Adrenal gland (tissue), 12 donors: Measurements from ENCODE around the gene FHL1. TPM values are rescaled to one million over a fixed set of nuclear protein-coding genes. Genes with fewer than 3 reads are reported as not detected.

Experiments used
- DNase-seq, 7 donors: peaks; one replicate each; pipeline ENCODE4 v3.0.0-alpha.2; 2019 to 2020
- H3K27ac ChIP-seq, 5 donors: fragments of 200-600 bp; sonication (generic) in 4 of 5; 1 replicate in 3 of 5; 2 replicates in 2 of 5; pipeline versions ENCODE4 v1.5.1 to v1.8.0; 2016 to 2020; ENCODE audit warnings: mild to moderate bottlenecking in 1 of 5
- H3K27me3 ChIP-seq: fragments of 200-600 bp; 2 replicates; pipeline ENCODE4 v1.8.0; 2021
- H3K36me3 ChIP-seq, 2 donors: fragments of 200-600 bp; replicated peaks in 1 of 2; 1 replicate in 1 of 2; 2 replicates in 1 of 2; pipeline versions ENCODE4 v1.5.1 to v1.8.0; 2018 to 2022
- H3K4me1 ChIP-seq, 2 donors: fragments of 200-600 bp; replicated peaks in 1 of 2; 1 replicate in 1 of 2; 2 replicates in 1 of 2; pipeline versions ENCODE4 v1.5.1 to v1.8.0; 2018 to 2021
- H3K4me3 ChIP-seq, 4 donors: fragments of 200-600 bp; sonication (generic) in 3 of 4; one replicate each; pipeline ENCODE4 v1.5.1; 2016 to 2018
- H3K9me3 ChIP-seq, 3 donors: fragments of 200-600 bp; sonication (generic) in 1 of 3; replicated peaks in 1 of 3; 1 replicate in 2 of 3; 2 replicates in 1 of 3; pipeline versions ENCODE4 v1.5.1 to v1.8.0; 2016 to 2021
- POLR2A ChIP-seq, 2 donors: fragments of 450-650 bp; IDR thresholded peaks; one replicate each; pipeline ENCODE4 v1.6.1; 2017; ENCODE audit warnings: antibody characterized with exemption in 2 of 2, mild to moderate bottlenecking in 2 of 2, moderate library complexity in 1 of 2
- WGBS, 4 donors: extraction: QIAGEN DNeasy Blood & Tissue Kit in 2 of 4; methylation state at CpG; one replicate each; pipeline versions ENCODE4 v1.1.5 to v1.1.7; 2013 to 2017; 5-methylcytosine and 5-hydroxymethylcytosine counted together
- intact Hi-C, 2 donors: fragments of 100-400 bp; cut with DNase I; formaldehyde crosslinking; loops; one replicate each; pipeline versions ENCODE4 v1.14.1 to v1.15.0; 2022 to 2023
- polyA plus RNA-seq, 3 donors: library from polyadenylated mRNA; stranded (reverse); fragments of 200-250 nt in 2 of 3; fragments of 350-450 nt in 1 of 3; fragmentation: Illumina TruSeq in 1 of 3; extraction: RNeasy Lipid Tissue Mini Kit (QIAGEN cat#74804) in 1 of 3; gene quantifications; one replicate each; pipeline ENCODE4 v1.2.3, GENCODE V29; 2013 to 2014
- total RNA-seq, 9 donors: library from RNA; depleted of rRNA in 4 of 9; stranded (reverse); fragments of >200 nt in 4 of 9; fragments of 120-200 nt in 1 of 9; fragmentation: NEBNext Ultra II Directional in 1 of 9; extraction: Animal tissue kit (Norgen Biotek cat#: 25700) in 1 of 9; gene quantifications; one replicate each; pipeline versions ENCODE4 v1.1.0 to v1.2.4, GENCODE V29; 2013 to 2023
- TF ChIP-seq, protein P1 (sequence below), 6 experiments: fragments of 450-650 bp in 4 of 6; fragments of 200-600 bp in 2 of 6; sonication (generic) in 1 of 6; IDR thresholded peaks; 1 replicate in 5 of 6; 2 replicates in 1 of 6; pipeline versions ENCODE4 v1.5.1 to v1.8.0; 2016 to 2021; ENCODE audit warnings: antibody characterized with exemption in 6 of 6, mild to moderate bottlenecking in 2 of 6, moderate library complexity in 1 of 6
- donor health status: healthy with polysubstance abuse.
- donor health status: Bipolar disorder and iron deficiency.
- donor health status: DM: yes; HTN: yes; CAD: no.
- donor health status: DM: no; HTN: no; CAD: no.
- donor health status: DM: no; HTN: no; CAD: no.
- donor health status: DM: yes; HTN: yes; CAD: no.

Gene FHL1
- total and polyA plus RNA-seq, 12 donors, result 23.2 to 78.0 (median 50.0) TPM

DNA sequence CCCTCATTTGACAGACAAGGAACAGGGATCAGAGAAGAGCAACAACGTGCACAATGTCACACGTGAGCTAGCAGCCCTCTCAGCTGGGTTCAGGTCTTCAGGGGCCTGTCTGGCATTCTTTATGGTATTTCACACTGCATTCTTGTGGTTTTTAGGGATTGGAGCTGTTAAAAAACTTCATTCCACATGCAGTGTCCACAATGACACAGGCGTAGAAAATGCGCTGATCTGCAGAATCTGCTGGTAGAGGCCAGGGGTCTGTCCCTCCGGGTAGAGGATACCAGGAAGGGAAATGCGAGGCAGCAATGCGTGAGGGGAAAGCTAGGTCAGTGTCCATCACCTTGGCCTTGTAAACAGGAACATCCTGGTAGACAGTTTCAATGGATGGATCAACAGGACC, 67.2 kb downstream of the FHL1 start:
- intact Hi-C loops, result no loop called here
- TF ChIP-seq, protein P1, sequence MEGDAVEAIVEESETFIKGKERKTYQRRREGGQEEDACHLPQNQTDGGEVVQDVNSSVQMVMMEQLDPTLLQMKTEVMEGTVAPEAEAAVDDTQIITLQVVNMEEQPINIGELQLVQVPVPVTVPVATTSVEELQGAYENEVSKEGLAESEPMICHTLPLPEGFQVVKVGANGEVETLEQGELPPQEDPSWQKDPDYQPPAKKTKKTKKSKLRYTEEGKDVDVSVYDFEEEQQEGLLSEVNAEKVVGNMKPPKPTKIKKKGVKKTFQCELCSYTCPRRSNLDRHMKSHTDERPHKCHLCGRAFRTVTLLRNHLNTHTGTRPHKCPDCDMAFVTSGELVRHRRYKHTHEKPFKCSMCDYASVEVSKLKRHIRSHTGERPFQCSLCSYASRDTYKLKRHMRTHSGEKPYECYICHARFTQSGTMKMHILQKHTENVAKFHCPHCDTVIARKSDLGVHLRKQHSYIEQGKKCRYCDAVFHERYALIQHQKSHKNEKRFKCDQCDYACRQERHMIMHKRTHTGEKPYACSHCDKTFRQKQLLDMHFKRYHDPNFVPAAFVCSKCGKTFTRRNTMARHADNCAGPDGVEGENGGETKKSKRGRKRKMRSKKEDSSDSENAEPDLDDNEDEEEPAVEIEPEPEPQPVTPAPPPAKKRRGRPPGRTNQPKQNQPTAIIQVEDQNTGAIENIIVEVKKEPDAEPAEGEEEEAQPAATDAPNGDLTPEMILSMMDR (IDR thresholded peaks at IDR 0.05), result no peak
- no peak for TF ChIP-seq POLR2A (IDR thresholded peaks at IDR 0.05)
- Histone ChIP-seq H3K4me3 (no peak overlapping the region), H3K27me3 (no peaks in the 10 kb centered on the region), H3K27ac (peak overlapping the region in 1 of 5 donors; percentile 58), H3K9me3 (no peaks in the 10 kb centered on the region), H3K4me1 (no peaks in the 10 kb centered on the region), H3K36me3 (no peaks in the 10 kb centered on the region)
- WGBS, 4 donors, result 51 to 72% (median 65%) methylated on average over 6 to 7 of the region's 7 CpGs
- DNase-seq, result peak in 5 of 7 donors; percentile 25 to 65 (median 37)

DNA sequence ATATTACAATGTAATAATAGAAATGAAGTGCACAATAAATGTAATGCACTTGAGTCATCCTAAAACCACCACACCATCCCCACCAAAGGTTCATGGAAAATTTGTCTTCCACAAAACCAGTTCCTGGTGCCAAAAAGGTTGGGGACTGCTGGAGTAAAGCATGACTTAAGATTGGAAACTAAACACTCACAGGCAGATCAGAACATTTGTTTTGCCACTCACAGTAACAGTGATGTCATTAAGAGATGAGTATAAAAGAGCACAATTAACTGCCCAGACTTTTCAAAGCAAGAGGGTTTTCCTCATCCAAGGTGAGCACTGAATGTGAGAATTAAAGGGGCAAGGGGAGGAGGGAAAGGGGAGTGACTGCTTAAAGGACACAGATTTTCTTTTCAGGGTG, 68.2 kb downstream of the FHL1 start:
- DNase-seq, result no peak
- Histone ChIP-seq H3K4me3 (no peak overlapping the region), H3K27me3 (no peaks in the 10 kb centered on the region), H3K4me1 (no peaks in the 10 kb centered on the region), H3K27ac (no peak overlapping the region), H3K36me3 (no peaks in the 10 kb centered on the region), H3K9me3 (no peaks in the 10 kb centered on the region)
- intact Hi-C loops, result no loop called here
- TF ChIP-seq POLR2A (IDR thresholded peaks at IDR 0.05), result no peak
- TF ChIP-seq, protein P1 (IDR thresholded peaks at IDR 0.05), result no peak

DNA sequence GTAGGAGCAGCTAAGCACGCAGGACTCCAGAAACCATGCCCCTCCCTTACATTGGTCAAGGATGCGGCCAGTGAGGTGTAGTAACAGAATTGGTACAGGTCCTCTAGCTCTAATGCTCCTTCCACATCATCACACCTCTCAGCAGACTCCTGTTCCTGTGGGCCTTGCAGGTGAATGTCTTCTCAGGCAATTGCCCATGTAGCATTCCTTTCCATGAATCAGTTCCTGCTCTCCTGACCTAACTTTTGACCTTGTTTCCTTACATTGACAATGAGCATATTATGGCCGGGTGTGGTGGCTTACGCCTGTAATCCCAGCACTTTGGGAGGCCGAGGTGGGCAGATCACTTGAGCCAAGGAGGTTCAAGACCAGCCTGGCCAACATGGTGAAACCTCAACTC, 72.6 kb downstream of the FHL1 start:
- Histone ChIP-seq H3K27ac (no peak overlapping the region), H3K9me3 (no peaks in the 10 kb centered on the region), H3K4me1 (no peaks in the 10 kb centered on the region), H3K36me3 (peaks cover 0 to 14% of the 10 kb centered on the region in 2 donors), H3K27me3 (no peaks in the 10 kb centered on the region), H3K4me3 (no peak overlapping the region)
- TF ChIP-seq, protein P1 (IDR thresholded peaks at IDR 0.05), result no peak
- TF ChIP-seq POLR2A (IDR thresholded peaks at IDR 0.05), result no peak
- intact Hi-C loops, result no loop called here
- no peak for DNase-seq
- WGBS, 4 donors, result 77 to 93% (median 86%) methylated on average over 5 of the region's 5 CpGs

DNA sequence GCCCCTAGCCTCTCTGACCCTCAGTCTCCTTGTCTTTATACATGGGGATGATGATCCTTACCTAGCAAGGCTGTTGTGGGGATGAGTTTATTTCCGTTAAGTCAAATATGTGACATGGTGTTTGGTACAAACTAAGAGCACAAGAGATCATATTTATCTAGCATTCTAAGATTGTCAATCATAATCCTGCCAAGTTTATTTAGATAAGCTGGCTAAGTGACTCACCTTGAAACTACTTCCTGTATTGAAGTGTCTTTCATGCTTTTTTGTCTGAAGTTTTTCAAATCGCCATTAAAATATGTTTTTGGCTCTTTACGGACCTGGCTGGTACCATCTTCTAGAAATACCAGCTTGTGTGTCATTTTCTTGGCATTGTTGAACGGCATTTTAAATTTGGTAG, 73.2 kb downstream of the FHL1 start:
- no peaks in the 10 kb centered on the region for H3K4me1 ChIP-seq
- 44 to 67% (median 51%) methylated on average over 4 of the region's 4 CpGs for WGBS, 4 donors
- H3K27ac ChIP-seq, result no peak overlapping the region
- DNase-seq, result no peak
- intact Hi-C loops, result no loop called here
- TF ChIP-seq, protein P1 (IDR thresholded peaks at IDR 0.05), result no peak
- TF ChIP-seq POLR2A (IDR thresholded peaks at IDR 0.05), result no peak
- no peaks in the 10 kb centered on the region for H3K27me3 ChIP-seq
- no peaks in the 10 kb centered on the region for H3K9me3 ChIP-seq
- no peak overlapping the region for H3K4me3 ChIP-seq
- peaks cover 0 to 14% of the 10 kb centered on the region in 2 donors for H3K36me3 ChIP-seq
